Measurements from ENCODE around the gene PPP1R15B.

Gene PPP1R15B

DNA sequence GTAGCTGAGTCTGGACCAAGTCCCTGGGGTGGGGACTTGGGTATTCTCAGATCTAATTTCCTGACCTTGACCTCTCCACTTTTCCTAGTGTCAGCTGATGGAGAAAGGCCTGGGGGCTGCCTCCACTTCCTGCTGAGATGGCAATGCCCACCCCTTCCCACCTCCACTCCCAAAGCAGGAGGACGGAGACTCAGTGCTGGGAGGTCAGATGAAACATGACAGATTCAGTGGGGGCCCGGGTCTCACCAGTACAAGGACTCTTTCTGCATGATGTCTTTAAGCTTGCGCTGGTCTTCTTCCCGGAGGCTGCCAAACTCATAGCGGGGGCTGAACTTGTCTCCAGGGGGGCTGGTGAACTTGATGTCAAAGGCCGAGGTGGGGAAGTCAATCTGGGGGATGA, 35.6 kb upstream of the PPP1R15B start:
- intact Hi-C loops (cut with DNase I; ENCODE audit: low total_unique reads): loop anchor here (5.0 kb wide), 1 partner anchor 55 kb away; no protein-coding TSS in a partner anchor
- H3K4me3 ChIP-seq: no peak overlapping the region
- no peak overlapping the region for H3K27ac ChIP-seq
- DNase-seq: no peak
- no peaks in the 10 kb centered on the region for H3K27me3 ChIP-seq
- TF ChIP-seq, protein P1, sequence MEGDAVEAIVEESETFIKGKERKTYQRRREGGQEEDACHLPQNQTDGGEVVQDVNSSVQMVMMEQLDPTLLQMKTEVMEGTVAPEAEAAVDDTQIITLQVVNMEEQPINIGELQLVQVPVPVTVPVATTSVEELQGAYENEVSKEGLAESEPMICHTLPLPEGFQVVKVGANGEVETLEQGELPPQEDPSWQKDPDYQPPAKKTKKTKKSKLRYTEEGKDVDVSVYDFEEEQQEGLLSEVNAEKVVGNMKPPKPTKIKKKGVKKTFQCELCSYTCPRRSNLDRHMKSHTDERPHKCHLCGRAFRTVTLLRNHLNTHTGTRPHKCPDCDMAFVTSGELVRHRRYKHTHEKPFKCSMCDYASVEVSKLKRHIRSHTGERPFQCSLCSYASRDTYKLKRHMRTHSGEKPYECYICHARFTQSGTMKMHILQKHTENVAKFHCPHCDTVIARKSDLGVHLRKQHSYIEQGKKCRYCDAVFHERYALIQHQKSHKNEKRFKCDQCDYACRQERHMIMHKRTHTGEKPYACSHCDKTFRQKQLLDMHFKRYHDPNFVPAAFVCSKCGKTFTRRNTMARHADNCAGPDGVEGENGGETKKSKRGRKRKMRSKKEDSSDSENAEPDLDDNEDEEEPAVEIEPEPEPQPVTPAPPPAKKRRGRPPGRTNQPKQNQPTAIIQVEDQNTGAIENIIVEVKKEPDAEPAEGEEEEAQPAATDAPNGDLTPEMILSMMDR (IDR thresholded peaks at IDR 0.05): no peak
- peaks cover 6 to 75% (median 41%) of the 10 kb centered on the region in 3 donors for H3K36me3 ChIP-seq
- H3K4me1 ChIP-seq: peaks cover 4 to 44% (median 35%) of the 10 kb centered on the region in 4 donors
- no peaks in the 10 kb centered on the region for H3K9me3 ChIP-seq

DNA sequence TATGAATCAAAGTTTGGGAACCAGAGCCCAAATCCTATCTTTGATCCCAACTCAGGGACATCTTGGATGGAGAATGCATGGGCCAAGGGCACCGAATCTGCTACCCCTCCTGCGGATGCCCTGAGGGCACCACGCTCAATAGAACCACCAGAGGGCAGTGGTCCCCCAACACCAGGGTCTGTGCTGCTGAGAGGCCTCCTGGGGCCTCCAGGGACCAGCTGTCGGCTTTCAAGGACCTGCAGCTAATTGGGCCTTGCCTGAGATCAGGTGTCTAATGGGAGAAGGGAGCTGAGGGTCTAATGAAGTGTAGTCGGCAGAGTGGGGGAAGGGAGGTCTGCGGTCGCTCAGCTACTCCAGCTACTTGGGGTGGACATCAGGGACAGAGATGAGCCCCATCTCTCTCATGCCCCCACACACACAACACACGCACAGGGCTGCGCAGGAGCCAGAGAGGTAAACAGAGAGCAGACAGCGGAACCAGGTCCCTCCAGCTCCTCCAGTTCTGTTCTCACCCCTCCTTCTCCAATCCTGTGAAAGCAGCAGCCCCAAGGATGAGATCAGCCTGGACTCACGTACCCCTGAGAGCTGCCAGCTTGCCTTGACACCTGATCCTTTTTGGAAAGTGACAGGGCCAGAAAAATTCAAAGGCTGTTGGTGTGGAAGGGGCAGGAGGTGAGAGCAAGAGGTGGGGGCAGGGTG, 34.9 kb upstream of the PPP1R15B start:
- H3K4me3 ChIP-seq: no peak overlapping the region
- no peaks in the 10 kb centered on the region for H3K27me3 ChIP-seq
- peaks cover 6 to 68% (median 37%) of the 10 kb centered on the region in 3 donors for H3K36me3 ChIP-seq
- peak overlapping the region; percentile 11 to 13 for H3K27ac ChIP-seq
- TF ChIP-seq, protein P1 (IDR thresholded peaks at IDR 0.05): peak; percentile 75 to 85
- H3K4me1 ChIP-seq: peaks cover 4 to 45% (median 31%) of the 10 kb centered on the region in 4 donors
- intact Hi-C loops (cut with DNase I; ENCODE audit: low total_unique reads): loop anchor here (5.0 kb wide), 1 partner anchor 56 kb away; no protein-coding TSS in a partner anchor
- H3K9me3 ChIP-seq: no peaks in the 10 kb centered on the region
- DNase-seq: peak in 1 of 2 donors; percentile 70

DNA sequence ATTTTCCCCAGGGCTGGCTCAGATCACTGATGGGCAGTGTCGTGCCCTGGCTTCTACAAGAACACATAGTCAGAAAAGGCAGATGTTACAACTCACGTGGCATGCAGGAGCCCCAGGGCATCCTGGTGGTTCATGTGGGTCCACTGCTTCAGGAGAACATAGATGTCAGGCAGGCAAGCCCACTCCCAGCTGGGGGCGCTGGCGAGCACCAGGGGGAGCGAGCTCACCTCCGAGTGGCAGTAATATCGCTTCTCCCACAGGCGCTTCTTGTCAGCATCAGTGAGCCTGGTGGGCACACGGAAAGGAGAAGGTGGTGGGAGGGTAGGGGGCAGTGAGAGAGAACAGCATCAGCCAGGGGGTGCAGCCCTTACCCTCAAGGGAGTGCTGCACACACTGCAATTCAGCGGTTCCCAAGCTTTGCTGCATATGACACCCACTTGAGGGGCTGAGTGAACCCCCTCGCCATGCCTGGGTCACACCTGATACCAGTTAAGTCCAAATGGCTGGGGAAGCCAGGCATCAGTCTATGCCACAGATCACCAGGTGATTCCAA, 34.3 kb upstream of the PPP1R15B start:
- H3K27me3 ChIP-seq: no peaks in the 10 kb centered on the region
- intact Hi-C loops (cut with DNase I; ENCODE audit: low total_unique reads): loop anchor here (5.0 kb wide), 1 partner anchor 56 kb away; no protein-coding TSS in a partner anchor
- peaks cover 6 to 64% (median 31%) of the 10 kb centered on the region in 3 donors for H3K36me3 ChIP-seq
- TF ChIP-seq, protein P1 (IDR thresholded peaks at IDR 0.05): no peak
- H3K4me3 ChIP-seq: no peak overlapping the region
- peaks cover 4 to 42% (median 28%) of the 10 kb centered on the region in 4 donors for H3K4me1 ChIP-seq
- no peak for DNase-seq
- peak overlapping the region in 1 of 2 donors; percentile 11 for H3K27ac ChIP-seq
- no peaks in the 10 kb centered on the region for H3K9me3 ChIP-seq

DNA sequence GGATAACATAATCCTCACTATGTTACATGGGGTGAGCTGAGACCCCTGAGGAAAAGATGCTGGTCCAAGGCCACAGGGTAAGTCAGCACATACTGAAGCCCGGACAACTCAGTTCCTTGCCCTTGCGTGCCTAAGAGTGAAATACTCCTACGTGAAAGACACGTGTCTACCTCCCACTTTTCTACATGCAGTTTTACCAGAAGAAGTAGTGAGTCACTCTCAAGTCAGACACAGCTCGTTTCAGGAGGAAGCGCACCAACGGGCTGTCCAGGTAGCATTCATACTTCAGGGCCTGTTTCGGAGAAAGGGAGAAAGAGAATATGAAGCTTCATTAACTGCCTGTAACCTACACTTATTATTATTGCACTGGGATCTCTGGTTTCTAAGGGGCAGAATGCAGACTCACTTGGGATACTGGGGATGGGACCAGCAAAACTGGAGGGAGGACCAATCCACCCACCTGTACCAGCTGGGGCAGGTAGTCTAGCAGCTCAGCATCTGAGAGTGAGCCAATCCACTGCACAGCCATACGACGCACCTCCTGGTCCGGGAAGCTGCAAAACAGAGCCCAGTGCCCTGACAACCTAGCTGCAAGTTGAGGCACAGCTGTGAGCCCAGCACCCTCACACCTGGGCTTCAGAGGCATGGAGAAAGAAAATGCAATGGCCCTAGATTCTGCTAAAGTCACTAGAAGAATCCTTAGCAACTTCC, 32.4 kb upstream of the PPP1R15B start:
- Histone ChIP-seq H3K36me3 (peaks cover 6 to 45% (median 18%) of the 10 kb centered on the region in 3 donors), H3K4me1 (peaks cover 5 to 51% (median 39%) of the 10 kb centered on the region in 4 donors), H3K27ac (peak overlapping the region; percentile 85 to 86), H3K27me3 (no peaks in the 10 kb centered on the region), H3K9me3 (no peaks in the 10 kb centered on the region), H3K4me3 (no peak overlapping the region)
- TF ChIP-seq, protein P1 (IDR thresholded peaks at IDR 0.05): no peak
- intact Hi-C loops (cut with DNase I; ENCODE audit: low total_unique reads): no loop called here
- no peak for DNase-seq

DNA sequence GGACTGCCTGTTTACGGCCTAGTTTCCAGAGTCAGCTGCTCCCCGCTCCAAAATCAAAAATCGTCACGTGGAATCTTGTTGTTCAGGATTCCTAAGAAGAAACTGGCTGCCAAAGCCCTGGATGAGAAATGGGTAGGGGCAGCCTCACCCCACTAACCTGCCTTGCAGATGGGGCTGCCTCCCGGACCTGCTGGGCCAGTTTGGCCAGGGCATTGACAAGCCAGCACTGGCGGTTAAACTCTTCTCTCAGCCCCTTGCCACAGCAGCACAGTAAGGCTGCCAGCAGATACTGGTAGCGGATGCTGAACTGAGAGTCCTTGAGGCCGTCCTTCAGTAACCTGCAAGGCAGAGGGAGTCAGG, 31.6 kb upstream of the PPP1R15B start:
- H3K36me3 ChIP-seq: peaks cover 0 to 38% (median 18%) of the 10 kb centered on the region in 3 donors
- no peaks in the 10 kb centered on the region for H3K9me3 ChIP-seq
- peak in 1 of 2 donors; percentile 28 for DNase-seq
- H3K27me3 ChIP-seq: no peaks in the 10 kb centered on the region
- no peak overlapping the region for H3K4me3 ChIP-seq
- intact Hi-C loops (cut with DNase I; ENCODE audit: low total_unique reads): no loop called here
- peak overlapping the region; percentile 85 to 86 for H3K27ac ChIP-seq
- peaks cover 8 to 59% (median 46%) of the 10 kb centered on the region in 4 donors for H3K4me1 ChIP-seq
- TF ChIP-seq, protein P1 (IDR thresholded peaks at IDR 0.05): no peak

All from tibial artery (tissue), 4 donors.